Upper lobe of right lung (tissue), 1 donor: ENCODE results near the gene VPS13D. TPM values are rescaled to one million over a fixed set of nuclear protein-coding genes. Genes with fewer than 3 reads are reported as not detected.
"Not testable (repeated sequence)": the region's sequence is repeated elsewhere in the genome, so short reads cannot be mapped to it uniquely, and the experiment has no call there.

Experiments
- ATAC-seq: fragments of 200-7000 bp; cut with Tn5 transposase; one replicate; pipeline ENCODE4 v1.9.1; 2020; ENCODE audit warnings: mild to moderate bottlenecking, moderate library complexity
- DNase-seq: peaks from one replicate; pipeline ENCODE4 v3.0.0-alpha.2; 2020
- H3K27ac ChIP-seq: fragments of 200-600 bp; one replicate; pipeline ENCODE4 v1.8.0; 2022
- H3K27me3 ChIP-seq: fragments of 200-600 bp; one replicate; pipeline ENCODE4 v1.8.0; 2022; ENCODE audit warnings: mild to moderate bottlenecking
- H3K36me3 ChIP-seq: fragments of 200-600 bp; one replicate; pipeline ENCODE4 v1.8.0; 2022
- H3K4me1 ChIP-seq: fragments of 200-600 bp; one replicate; pipeline ENCODE4 v1.8.0; 2022
- H3K4me3 ChIP-seq: fragments of 200-600 bp; one replicate; pipeline ENCODE4 v1.8.0; 2022; ENCODE audit warnings: mild to moderate bottlenecking
- H3K9me3 ChIP-seq: fragments of 200-600 bp; one replicate; pipeline ENCODE4 v1.8.0; 2022
- CTCF ChIP-seq: fragments of 200-600 bp; IDR thresholded peaks from one replicate; pipeline ENCODE4 v1.8.0; 2022; ENCODE audit warnings: antibody characterized with exemption
- intact Hi-C: fragments of 100-400 bp; cut with DNase I; formaldehyde crosslinking; loops from one replicate; pipeline ENCODE4 v1.11.0; 2022
- total RNA-seq: library from RNA; stranded (reverse); fragmentation: NEBNext Ultra II Directional; extraction: Animal tissue kit (Norgen Biotek cat#: 25700); gene quantifications from one replicate; pipeline ENCODE4 v1.2.1, GENCODE V29; 2021
- donor health status: DM: no; HTN: yes; CAD: no; lungs with severe emphysema.

The VPS13D gene
- total RNA-seq, 1 donor from 2014 or later = 74.7 TPM

- Histone ChIP-seq H3K36me3 (no peaks in the 10 kb centered on the region), H3K4me3 (no peak overlapping the region), H3K4me1 (peaks cover 55% of the 10 kb centered on the region), H3K9me3 (no peaks in the 10 kb centered on the region), H3K27me3 (no peaks in the 10 kb centered on the region), H3K27ac (peak overlapping the region; percentile 56)
- TF ChIP-seq CTCF = no peak
- DNase-seq (no peak), ATAC-seq (no peak)
- intact Hi-C loops = no loop called here
Measured at GRCh38 chr1:12465126-12465525, 235.3 kb downstream of the VPS13D start.

- no peak for TF ChIP-seq CTCF
- Histone ChIP-seq H3K4me3 (no peak overlapping the region), H3K36me3 (peaks cover 4% of the 10 kb centered on the region), H3K9me3 (no peaks in the 10 kb centered on the region), H3K27me3 (no peaks in the 10 kb centered on the region), H3K27ac (no peak overlapping the region), H3K4me1 (peaks cover 38% of the 10 kb centered on the region)
- intact Hi-C loops = no loop called here
- ATAC-seq = no peak
- no peak for DNase-seq
Measured at GRCh38 chr1:12466816-12467215, 237.0 kb downstream of the VPS13D start.

DNA sequence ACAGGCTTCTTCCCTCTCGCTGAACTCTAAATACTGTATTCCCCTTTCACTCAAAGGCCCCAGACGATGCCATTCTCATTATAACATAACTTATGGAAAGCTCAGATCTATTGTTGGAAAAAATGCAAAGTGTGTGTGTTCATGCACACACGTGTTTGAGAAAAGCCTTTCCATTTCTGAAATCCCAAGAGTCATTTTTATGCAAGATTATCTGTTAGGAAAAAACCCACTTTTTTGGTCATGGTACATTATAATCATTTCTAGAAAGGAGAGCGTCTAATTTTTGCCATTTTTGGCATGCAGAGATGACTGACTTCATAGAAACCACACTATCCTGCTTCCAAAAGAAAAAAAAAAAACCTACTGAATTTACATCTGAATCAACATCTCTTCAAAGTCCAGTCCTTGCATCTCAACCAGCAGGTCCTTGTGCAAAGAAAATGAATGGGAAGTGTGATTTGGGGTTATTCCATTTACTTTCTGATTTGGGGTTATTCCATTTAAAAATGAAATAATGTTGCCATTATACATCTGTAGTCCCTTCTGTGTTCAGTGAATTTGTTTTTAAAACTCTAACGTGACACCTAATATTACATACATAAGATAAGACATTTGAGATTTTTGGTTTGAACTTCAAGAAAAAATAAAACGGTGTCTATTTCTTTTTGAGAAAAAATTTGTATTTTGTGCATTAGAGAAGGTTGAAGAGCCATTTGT is 237.9 kb downstream of the VPS13D start:
- no peak for ATAC-seq
- no peak for DNase-seq
- Histone ChIP-seq H3K9me3 (no peaks in the 10 kb centered on the region), H3K4me3 (no peak overlapping the region), H3K4me1 (peaks cover 37% of the 10 kb centered on the region), H3K27ac (no peak overlapping the region), H3K36me3 (peaks cover 4% of the 10 kb centered on the region), H3K27me3 (no peaks in the 10 kb centered on the region)
- TF ChIP-seq CTCF = no peak
- intact Hi-C loops = no loop called here

- no peak overlapping the region for H3K4me3 ChIP-seq
- H3K36me3 ChIP-seq = peaks cover 4% of the 10 kb centered on the region
- H3K27ac ChIP-seq = no peak overlapping the region
- intact Hi-C loops = no loop called here
- H3K9me3 ChIP-seq = no peaks in the 10 kb centered on the region
- no peak for ATAC-seq
- no peak for TF ChIP-seq CTCF
- H3K4me1 ChIP-seq = peaks cover 38% of the 10 kb centered on the region
- H3K27me3 ChIP-seq = no peaks in the 10 kb centered on the region
- DNase-seq = no peak
Measured at GRCh38 chr1:12468323-12468722, 238.5 kb downstream of the VPS13D start.

DNA sequence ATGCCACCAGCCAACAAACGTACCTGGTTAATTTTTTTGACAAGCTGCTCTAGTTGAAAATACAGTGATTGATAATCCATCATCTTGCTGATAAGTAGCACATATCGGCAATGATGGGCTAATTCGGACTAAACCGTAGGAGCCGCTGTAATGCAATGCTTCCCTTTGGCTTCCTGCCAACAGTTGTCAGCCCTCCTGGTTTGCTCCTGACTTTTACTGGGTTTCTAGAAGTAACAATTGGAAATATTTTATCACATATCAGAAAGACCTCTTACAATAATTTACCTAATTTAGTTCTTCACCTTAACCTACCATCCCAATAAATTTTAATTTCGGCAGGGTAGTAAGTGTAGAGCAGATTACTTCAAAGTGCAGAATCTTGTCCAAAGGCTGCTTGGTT is 239.7 kb downstream of the VPS13D start:
- DNase-seq = no peak
- intact Hi-C loops = no loop called here
- no peak for ATAC-seq
- Histone ChIP-seq H3K36me3 (peaks cover 4% of the 10 kb centered on the region), H3K27me3 (no peaks in the 10 kb centered on the region), H3K4me3 (no peak overlapping the region), H3K9me3 (no peaks in the 10 kb centered on the region), H3K4me1 (peaks cover 39% of the 10 kb centered on the region), H3K27ac (no peak overlapping the region)
- TF ChIP-seq CTCF = no peak

GRCh38 chr1:12469990-12470389 is 240.2 kb downstream of the VPS13D start:
- H3K27ac ChIP-seq = no peak overlapping the region
- no peak overlapping the region for H3K4me3 ChIP-seq
- DNase-seq = no peak
- no peak for ATAC-seq
- H3K4me1 ChIP-seq = peaks cover 39% of the 10 kb centered on the region
- intact Hi-C loops = no loop called here
- no peaks in the 10 kb centered on the region for H3K27me3 ChIP-seq
- no peaks in the 10 kb centered on the region for H3K9me3 ChIP-seq
- H3K36me3 ChIP-seq = peaks cover 4% of the 10 kb centered on the region
- TF ChIP-seq CTCF = no peak

DNA sequence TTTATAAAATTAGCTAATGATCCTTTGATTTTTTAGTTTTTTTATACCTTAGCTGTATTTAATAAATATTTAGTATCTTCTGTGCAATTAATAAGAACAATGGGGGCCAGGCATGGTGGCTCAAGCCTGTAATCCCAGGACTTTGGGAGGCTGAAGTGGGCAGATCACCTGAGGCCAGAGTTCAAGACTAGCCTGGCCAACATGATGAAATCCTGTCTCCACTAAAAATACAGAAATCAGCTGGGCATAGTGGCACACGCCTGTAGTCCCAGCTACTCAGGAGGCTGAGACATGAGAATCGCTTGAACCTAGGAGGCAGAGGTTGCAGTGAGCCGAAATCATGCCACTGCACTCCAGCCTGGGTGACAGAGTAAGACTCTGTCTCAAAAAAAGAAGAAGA is 241.1 kb downstream of the VPS13D start:
- intact Hi-C loops, H3K9me3 ChIP-seq, DNase-seq, H3K27me3 ChIP-seq, H3K27ac ChIP-seq, H3K36me3 ChIP-seq, H3K4me3 ChIP-seq, ATAC-seq: not testable (repeated sequence)
- peaks cover 47% of the 10 kb centered on the region for H3K4me1 ChIP-seq
